GM21360 (cell line): ENCODE results near the gene AMBP.
"Not testable (repeated sequence)": the region's sequence is repeated elsewhere in the genome, so short reads cannot be mapped to it uniquely, and the experiment has no call there.

Experiments used
- ATAC-seq: cut with Tn5 transposase; IDR thresholded peaks from one replicate; pipeline ENCODE4 v1.9.1; 2021; ENCODE audit warnings: mild to moderate bottlenecking, moderate library complexity; ENCODE audit not compliant: unreplicated experiment

Gene AMBP

DNA sequence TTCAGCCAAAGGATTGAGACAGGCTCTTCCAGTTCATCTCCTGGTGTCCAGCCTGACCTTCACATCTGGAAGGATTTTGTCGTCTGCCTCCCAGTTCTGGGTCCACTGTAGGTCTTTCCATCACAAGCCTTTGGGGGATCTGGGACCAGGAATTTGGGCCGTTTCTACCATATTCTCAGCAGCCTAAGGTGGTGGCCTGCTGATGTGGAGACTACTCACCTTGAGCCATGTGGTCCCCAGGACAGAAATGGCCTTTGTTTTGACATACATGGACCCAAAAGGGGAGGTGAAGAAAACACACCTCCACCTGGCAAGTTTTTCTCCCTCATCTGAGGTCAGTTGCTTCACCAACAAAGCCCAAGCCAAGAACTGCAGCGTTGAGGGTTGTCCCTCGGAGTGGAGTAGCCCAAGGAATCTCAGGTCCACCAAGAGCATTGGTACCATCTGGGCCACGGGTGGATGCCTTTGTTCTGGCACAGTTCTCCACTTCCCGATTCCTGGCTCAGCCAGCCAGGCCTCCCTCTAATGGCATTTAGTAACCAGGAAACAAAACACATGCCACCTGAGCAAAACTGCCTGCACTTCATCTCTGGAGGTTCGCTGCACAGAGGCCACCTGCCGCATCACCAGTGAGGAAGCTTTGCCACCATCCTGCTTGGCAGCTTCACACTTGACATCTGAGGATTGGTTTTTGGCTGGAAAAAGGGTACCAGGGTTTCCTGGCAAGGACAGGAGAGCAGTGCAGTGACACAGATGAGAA is 24.7 kb downstream of the AMBP start:
- no peak for ATAC-seq

DNA sequence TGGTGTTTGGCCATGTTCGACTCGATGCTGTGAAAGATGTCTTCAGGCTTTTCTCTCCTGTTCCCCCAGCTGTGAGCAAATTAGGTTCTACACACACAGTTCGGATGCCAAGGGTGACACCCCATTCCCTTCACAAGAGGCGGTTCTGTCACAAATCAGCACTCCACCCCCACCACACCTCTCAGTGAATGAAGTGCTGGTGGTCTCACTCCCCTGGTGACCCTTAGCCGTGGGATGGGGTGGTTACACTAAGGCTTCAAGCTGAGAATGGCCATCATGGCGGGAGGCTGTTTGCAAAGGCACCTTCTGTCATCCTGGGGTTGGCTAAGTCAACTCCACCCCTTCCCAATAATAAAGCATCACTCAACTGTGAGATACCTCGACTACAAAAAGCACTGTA is 26.4 kb downstream of the AMBP start:
- no peak for ATAC-seq

DNA sequence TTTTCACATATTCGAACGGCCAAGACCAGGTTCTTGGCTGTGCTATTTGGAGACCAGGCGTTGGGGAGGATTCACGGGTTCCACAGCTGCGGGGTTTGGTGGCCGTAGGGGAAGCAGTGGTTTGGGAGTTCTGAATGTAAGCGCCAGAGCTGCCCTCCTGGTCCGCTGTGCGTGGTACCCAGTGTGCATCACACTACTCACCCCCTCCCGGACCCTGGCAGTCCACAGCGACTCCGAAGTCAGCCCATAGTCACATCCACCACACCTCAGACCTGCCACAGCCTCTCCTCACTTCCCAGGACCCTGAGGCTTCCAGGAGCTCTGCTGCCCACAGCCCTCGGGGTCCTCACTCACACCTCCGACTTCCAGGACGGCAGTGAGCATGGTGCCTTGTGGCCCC is 26.8 kb downstream of the AMBP start:
- ATAC-seq: no peak

DNA sequence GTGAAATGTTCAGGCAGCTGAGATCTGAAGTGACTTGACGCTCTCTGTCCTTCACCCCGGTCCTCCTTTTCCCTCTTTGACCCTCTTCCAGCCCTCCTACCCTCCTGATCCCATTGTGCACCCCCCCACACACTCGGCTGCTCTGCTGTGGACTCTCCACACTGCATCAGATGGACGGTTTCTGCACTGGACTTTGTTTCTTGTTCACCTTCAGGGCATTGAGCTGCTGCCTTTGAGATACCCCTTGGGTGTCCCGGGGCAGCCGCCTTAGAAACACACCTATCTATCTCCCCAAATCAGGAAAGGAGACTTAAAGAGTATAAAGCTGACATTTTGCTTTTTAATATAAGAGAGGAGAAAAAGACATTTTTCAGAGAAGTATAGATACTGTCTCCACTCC is 27.5 kb downstream of the AMBP start:
- ATAC-seq: no peak

DNA sequence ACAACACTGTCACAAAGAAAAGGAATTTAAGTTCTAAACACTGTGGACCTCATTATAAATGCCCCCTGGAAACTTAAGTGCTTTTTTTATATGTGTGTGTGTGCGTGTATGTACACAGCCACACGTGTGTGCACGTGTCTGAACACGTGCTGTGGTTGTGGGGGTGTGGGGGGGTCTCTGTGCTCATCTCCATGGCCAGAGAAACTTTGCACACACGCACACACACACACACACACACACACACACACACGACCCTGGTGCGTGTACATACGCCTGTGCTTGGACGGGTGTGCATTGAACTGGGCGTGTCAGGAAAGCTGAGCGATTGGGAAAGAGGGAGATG is 27.9 kb downstream of the AMBP start:
- ATAC-seq: no peak

DNA sequence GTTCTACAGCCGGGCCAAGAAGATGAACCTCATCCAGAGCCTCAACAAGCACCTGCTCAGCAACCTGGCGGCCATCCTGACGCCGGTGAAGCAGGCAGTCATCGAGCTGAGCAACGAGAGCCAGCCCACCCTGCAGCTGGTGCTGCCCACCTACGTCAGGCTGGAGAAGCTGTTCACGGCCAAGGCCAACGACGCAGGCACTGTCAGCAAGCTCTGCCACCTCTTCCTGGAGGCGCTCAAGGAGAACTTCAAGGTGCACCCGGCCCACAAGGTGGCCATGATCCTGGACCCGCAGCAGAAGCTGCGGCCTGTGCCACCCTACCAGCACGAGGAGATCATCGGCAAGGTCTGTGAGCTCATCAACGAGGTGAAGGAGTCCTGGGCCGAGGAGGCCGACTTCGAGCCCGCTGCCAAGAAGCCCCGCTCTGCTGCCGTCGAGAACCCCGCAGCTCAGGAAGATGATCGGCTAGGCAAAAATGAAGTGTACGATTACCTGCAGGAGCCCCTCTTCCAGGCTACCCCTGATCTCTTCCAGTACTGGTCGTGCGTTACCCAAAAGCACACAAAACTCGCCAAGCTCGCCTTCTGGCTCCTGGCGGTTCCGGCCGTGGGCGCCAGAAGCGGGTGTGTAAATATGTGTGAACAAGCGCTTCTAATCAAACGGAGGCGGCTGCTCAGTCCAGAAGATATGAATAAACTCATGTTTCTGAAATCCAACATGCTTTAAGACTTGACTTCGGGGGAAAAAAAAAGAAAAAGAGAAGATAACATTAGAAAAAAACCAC is 28.5 kb downstream of the AMBP start:
- no peak for ATAC-seq

DNA sequence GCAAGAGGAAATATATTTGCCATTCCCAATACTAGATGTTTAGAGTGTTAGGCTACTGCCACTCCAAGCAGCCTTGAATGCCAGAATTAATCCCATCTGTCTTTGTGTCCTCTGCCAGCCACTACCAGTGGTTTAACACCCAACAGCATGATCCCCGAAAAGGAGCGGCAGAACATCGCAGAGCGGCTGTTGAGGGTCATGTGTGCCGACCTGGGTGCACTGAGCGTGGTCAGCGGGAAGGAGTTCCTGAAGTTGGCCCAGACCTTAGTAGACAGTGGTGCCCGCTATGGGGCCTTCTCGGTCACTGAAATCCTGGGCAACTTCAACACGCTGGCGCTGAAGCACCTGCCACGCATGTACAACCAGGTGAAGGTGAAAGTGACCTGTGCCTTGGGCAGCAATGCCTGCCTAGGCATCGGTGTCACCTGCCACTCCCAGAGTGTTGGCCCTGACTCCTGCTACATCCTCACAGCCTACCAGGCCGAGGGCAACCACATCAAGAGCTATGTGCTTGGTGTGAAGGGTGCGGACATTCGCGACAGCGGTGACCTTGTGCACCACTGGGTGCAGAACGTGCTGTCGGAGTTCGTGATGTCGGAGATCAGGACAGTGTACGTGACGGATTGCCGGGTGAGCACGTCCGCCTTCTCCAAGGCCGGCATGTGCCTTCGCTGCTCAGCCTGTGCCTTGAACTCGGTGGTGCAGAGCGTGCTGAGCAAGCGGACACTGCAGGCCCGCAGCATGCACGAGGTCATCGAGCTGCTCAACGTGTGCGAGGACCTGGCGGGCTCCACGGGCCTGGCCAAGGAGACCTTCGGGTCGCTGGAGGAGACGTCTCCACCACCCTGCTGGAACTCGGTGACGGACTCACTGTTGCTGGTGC is 29.3 kb downstream of the AMBP start:
- no peak for ATAC-seq

DNA sequence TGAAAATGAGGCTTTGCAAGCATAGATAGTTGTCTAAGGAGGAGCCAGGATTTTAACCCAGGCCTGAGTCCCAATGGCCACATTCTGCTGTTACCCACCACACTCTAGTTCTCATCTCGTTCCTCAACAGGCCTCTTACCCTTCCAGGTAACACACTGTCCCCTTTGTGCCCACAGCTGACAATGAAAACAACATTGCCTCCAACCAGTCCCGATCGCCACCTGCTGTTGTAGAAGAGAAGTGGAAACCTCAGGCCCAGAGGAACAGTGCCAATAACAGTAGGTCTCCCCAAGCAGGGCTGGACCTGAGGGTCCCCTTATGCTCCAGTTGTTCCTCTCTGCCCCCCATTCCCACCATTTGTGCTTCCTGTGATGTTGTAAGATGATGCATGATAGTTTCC is 30.4 kb downstream of the AMBP start:
- no peak for ATAC-seq

DNA sequence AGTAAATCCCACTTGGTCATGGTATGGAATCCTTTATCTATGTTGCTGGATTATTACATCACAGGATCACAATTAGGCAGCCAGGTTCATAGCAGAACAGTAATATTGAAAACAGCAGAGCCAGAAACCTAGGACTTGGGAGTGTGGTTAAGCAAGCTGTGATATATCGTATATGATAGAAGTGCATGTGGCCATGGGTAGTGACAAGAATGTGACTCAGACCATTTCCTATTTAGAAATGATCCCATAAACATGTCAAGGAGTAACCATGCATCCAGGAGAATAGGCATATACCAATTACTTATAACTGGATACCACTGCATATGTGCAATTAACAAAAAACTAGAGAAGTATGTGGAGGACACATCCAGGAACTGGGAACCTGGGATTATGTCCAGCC is 31.2 kb downstream of the AMBP start:
- no peak for ATAC-seq

DNA sequence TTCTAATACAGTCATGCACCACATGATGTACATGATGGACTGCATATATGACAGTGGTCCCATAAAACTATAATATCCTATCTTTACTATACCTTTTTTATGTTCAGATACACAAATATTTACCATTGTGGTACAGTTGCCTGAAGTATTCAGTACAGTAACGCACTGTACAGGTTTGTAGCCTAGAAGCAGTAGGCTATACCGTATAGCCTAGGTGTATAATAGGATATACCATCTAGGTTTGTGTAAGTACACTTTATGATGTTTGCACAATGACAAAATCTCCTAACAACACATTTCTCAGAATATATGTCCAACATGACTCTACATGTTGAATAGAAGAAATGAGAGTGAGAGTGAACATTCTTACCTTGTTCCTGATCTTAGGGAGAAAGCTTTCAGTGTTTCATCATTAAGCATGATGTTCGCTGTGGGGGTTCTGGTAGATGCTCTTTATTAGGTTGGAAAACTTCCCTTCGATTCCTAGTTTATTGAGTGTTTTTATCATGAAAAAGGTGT is 31.8 kb downstream of the AMBP start:
- no peak for ATAC-seq

DNA sequence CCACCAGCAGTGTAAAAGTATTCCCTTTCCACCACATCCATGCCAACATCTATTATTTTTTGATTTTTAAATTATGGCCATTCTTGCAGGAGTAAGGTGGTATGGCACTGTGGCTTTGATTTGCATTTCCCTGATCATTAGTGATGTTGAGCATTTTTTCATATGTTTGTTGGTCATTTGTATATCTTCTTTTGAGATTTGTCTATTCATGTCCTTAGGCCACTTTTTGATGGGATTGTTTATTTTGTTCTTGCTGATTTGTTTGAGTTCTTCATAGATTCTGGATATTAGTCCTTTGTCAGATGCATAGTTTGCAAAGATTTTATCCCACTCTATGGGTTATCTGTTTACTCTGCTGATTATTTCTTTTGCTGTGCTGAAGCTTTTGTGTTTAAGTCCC is 34.4 kb downstream of the AMBP start:
- not testable (repeated sequence) for ATAC-seq

DNA sequence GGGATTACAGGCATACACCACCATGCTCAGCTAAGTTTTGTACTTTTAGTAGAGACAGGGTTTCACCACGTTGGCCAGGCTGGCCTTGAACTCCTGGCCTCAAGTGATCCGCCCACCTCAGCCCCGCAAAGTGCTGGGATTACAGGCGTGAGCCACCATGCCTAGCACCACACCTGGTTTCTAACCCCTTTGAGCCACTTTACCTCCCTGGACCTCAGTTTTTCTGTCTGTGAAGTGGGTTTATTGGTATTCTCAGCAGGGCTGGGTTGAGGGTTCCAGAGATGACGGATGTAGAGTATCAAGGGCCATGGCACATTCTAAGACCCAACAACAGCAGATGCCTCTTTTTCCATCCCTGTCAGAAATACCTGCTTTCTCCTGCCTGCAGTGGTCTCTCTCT is 38.6 kb downstream of the AMBP start:
- ATAC-seq: no peak

DNA sequence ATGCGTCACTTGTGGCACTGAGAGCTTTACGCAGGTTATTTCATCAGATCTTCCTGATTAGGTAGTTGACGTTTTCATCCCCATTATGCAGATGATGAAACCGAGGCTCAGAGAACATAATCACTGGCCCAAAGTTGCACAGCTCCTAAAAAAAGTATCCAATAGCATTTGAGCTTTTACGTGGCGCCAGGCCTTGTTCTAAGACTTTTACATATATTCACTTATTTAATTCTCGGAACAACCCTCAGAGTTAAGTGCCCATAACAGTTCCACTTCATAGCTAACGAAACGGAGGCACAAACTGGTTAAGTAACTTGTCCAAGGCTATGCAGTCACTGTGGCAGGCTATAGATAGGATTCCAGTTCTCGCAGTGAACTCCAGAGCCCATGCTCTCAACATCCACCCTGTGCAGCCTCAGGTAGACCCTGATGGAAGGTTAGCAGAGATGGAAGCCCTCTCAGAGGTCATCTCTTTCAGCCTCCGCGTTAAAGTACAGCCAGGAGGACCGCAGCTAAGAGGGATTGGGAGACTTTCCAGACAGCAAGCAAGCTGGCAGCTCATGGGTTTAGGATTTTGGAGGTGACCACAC is 39.3 kb downstream of the AMBP start:
- no peak for ATAC-seq

DNA sequence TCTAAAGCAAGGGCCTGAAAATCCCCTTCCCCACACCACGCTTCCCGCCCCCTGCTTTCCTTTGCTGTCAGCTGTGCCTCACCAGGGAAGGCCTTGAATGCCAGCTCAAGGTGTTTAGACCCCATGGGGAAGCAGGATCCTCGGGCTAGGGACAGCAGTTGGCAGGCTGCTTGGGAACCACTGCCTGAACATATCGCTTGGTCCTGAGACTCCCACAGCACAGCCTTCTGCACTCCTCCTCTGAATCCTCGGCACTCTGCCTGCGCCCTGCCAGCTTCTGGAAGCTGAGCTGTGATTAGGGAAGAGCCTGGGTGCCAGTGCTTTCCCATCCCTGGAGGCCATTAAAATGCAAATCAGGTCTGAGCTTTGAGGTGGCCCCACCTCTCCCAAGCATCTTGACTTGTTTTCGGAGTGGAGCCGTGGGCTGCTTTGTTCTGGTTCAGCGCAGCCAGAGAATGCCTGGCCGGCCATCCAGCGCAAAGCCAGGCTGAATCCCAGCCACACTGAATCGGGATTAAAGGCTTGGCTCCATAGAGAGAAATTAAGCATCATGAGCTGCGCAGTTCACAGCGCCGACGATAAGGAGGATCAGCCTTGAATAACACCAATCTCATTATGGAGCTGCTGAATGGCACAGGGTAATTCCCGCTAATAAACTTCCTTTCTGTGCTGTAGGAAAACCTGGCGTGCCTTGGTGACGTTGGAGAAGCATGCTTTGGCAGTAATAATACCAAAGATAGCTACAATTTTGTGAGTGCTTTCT is 40.0 kb downstream of the AMBP start:
- no peak for ATAC-seq

DNA sequence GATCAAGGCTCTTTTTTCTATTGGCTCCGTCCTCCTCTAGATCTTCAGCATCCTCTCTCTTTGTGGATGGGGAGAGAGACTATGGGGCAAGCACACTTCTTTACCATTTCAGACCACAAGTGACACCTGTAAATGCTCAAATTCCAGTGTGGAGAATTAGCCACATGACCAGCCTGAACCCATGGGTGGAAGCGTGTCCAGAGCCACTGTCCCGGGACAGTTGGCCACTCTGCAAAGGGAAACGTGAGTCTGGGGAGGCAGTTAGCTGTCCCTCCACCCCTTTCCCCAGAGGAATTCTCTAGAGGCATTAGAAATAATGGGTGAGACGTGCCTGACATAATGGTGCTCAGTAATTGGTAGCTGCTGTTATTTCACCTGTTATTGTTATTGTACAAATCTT is 40.9 kb downstream of the AMBP start:
- ATAC-seq: no peak

DNA sequence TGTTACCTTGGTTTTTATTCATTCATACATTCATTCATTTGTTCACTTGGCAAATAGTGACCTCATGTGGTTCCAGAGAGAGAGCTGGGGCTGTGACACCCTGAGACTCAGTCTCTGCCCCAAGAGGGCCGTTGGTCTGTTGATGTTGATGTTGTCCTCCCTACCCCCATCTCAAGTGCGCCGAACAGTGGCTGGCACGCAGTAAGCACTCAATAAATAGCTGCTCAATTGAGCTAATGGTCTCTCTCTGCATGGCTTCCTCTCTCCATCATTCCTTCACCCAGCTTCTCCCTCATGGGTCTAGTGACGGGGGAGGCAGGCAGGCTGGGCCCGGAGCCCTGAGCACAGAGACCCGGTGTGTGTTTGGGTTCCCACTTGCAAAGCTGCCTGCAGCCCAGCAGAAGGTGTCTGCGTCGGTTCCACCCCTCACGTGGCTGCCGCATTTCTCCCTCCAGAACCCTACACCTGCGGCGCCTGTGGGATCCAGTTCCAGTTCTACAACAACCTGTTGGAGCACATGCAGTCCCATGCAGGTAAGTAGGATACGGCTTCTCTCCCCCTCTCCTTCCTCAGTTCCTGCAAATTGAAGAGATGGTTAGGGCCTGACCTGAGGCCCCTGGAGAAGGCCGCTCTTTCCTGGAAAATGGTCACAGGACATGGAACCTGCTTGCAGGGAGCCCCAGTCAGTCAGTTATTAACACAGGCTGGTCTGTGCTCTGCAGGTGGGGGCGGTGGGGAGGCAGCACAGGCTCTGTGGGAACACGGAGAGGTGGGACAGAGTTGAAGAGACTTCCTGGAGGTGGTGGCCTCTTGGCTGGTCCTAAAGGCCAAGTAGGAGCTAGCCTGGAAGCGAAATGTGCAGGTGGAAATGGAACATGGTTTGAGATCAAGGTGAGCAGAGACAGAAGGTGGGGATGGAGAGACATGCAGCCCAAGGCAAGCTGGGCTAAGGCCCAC is 42.0 kb downstream of the AMBP start:
- no peak for ATAC-seq

DNA sequence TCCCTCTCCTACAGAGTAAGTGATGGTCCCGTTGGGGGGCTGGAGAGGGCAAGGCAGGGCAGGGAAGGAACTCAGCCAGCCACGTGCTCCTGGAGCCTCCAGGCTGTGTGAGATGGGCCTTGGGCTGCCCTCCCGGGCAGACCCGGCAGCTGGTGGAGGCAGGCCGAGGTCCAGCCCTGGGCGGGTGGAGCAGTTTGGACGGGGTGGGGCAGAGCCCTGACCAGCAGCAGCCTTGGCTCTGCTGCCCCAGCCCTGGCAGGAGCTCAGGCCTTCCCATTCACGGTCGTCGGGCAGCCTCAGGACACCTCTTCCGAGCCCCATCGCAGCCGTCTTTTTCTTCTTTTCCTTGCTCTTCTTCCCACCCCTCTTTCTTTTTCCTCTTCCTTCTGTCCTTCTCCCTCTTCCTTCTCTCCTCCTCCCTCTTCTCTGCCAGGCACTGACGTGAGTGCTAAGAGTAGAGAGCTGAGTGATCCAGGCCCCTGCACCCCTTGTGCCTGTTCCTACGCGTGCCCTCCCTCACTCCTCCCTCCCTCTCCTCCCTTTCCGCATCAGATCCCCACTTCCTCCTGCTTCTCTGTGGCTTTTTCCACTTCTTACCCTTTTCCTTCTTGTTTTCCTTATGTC is 42.8 kb downstream of the AMBP start:
- no peak for ATAC-seq

DNA sequence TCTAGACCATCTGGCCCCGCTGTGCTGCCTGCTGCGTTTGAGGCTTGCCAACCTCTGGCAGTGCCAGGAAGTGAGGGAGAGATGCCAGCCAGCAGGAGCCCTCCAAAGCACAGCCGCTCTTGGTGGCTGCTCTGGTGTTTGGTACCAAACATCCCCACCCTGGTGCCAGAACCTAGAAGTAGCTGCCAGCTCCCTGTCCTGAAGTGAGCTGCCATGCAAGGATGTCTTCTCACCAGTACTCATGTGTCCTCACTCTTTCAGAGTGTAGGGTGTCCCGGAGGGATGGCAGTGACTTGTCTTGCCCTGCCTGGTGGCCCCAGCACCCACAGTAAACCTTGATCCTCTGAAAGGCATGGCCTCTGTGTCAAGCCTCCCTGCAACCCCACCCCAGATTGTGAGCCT is 43.4 kb downstream of the AMBP start:
- no peak for ATAC-seq

DNA sequence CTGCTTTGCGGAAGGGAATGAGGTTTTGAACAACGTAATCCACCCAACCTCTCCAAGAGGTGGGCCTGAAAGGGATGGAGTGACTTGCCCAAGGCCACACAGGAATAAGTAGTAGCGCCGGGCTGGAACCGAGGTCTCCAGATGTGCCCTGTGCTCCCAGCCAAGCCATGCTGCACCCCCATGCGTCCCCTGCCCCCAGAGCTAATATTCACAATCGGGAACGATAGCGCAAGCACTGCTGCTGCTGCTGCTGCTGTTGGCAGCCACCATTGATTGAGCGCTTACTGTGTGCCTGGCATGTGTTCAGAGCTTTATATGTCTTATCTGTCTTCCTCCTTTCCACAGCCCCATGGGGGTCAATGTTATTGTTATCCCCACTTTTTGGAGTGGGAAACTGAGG is 43.9 kb downstream of the AMBP start:
- no peak for ATAC-seq
